IMR-90 (cell line): Measurements from ENCODE around the gene GAPDH.

Experiments
- CTCF ChIP-seq: conservative IDR thresholded peaks from 2 replicates; pipeline ENCODE4 v1.5.1; 2012; ENCODE audit warnings: mild to moderate bottlenecking, low read depth, low read length, improper control_type of control experiment
- FOS ChIP-seq: fragments of 150-350 bp; IDR thresholded peaks from 2 replicates; pipeline ENCODE4 v1.6.1; 2016; ENCODE audit warnings: low read depth, low read length

- TF ChIP-seq CTCF: no peak; the same call in 1 of the 2 replicates
- no peak for TF ChIP-seq FOS
Measured at GRCh38 chr12:6540181-6540877, 6.0 kb downstream of the GAPDH start.
